ENCODE data around the gene MAFF. TPM values are rescaled to one million over a fixed set of nuclear protein-coding genes. Genes with fewer than 3 reads are reported as not detected.

MAFF gene
- 13.7 to 18.9 TPM (median 15.8 TPM) in 5 replicates for total RNA-seq (2022; extraction: Qiagen RNA extraction; ENCODE audit: low read depth)

GRCh38 chr22:38201711-38202436 is at the start of gene MAFF:
MAFF (plus strand) TSS chr22:38201994; CDS start chr22:38213854, 11,860 bp downstream.

GRCh38 chr22:38181453-38182200 is 20.2 kb upstream of the MAFF start, which contains the start of gene PLA2G6:
PLA2G6 (minus strand) TSS chr22:38181830; CDS start chr22:38169426, 12,404 bp downstream.

Other genes with a start within 250 kb of the MAFF start
- gene C22orf23, start 248.4 kb upstream of the MAFF start, total RNA-seq (2022; extraction: Qiagen RNA extraction; ENCODE audit: low read depth), result 0.20 to 0.37 TPM (median 0.32 TPM) in 5 replicates
- 123 to 149 TPM (median 139 TPM) in 5 replicates for gene POLR2F, start 248.3 kb upstream of the MAFF start, total RNA-seq (2022; extraction: Qiagen RNA extraction; ENCODE audit: low read depth)
- gene SOX10, start 217.4 kb upstream of the MAFF start, total RNA-seq (2022; extraction: Qiagen RNA extraction; ENCODE audit: low read depth), result not detected in 5 replicates
- 7.8 to 12.1 TPM (median 12.0 TPM) in 5 replicates for gene PICK1, start 144.6 kb upstream of the MAFF start, total RNA-seq (2022; extraction: Qiagen RNA extraction; ENCODE audit: low read depth)
- not detected in 5 replicates for gene SLC16A8, start 117.8 kb upstream of the MAFF start, total RNA-seq (2022; extraction: Qiagen RNA extraction; ENCODE audit: low read depth)
- 3.2 to 4.9 TPM (median 4.4 TPM) in 5 replicates for gene BAIAP2L2, start 91.3 kb upstream of the MAFF start, total RNA-seq (2022; extraction: Qiagen RNA extraction; ENCODE audit: low read depth)
- 2.4 to 3.7 TPM (median 2.8 TPM) in 5 replicates for gene PLA2G6, start 20.2 kb upstream of the MAFF start, total RNA-seq (2022; extraction: Qiagen RNA extraction; ENCODE audit: low read depth)
- 33.1 to 49.3 TPM (median 43.6 TPM) in 5 replicates for gene TMEM184B, start 71.0 kb downstream of the MAFF start, total RNA-seq (2022; extraction: Qiagen RNA extraction; ENCODE audit: low read depth)
- 81.1 to 103 TPM (median 94.0 TPM) in 5 replicates for gene CSNK1E, start 115.4 kb downstream of the MAFF start, total RNA-seq (2022; extraction: Qiagen RNA extraction; ENCODE audit: low read depth)

Measured in A549 treated with RU486 at 1 μM for 4 hours (cell line).